Stomach (tissue), 9 donors: ENCODE data around the gene C12orf76. TPM values are rescaled to one million over a fixed set of nuclear protein-coding genes. Genes with fewer than 3 reads are reported as not detected.
A peak's percentile ranks its signal among the peaks of the same experiment; 100 is the strongest.

Source experiments
- DNase-seq, 2 donors: peaks; one replicate each; pipeline versions ENCODE4 v3.0.0 to v3.0.0-alpha.2; 2013 to 2019
- H3K27ac ChIP-seq, 5 donors: fragments of 200-600 bp in 4 of 5; sonication (generic) in 4 of 5; one replicate each; pipeline ENCODE4 v1.5.1; 2013 to 2019; ENCODE audit warnings: mild to moderate bottlenecking in 1 of 5, moderate library complexity in 1 of 5
- H3K27me3 ChIP-seq, 3 donors: fragments of 200-600 bp; sonication (generic); one replicate each; pipeline ENCODE4 v1.5.1; 2017 to 2019; ENCODE audit warnings: mixed run types in 1 of 3
- H3K36me3 ChIP-seq, 4 donors: fragments of 200-600 bp; sonication (generic); 1 replicate in 3 of 4; 2 replicates in 1 of 4; pipeline ENCODE4 v1.5.1; 2016 to 2019
- H3K4me1 ChIP-seq, 4 donors: fragments of 200-600 bp; sonication (generic); one replicate each; pipeline ENCODE4 v1.5.1; 2016 to 2019
- H3K4me3 ChIP-seq, 4 donors: fragments of 200-600 bp; sonication (generic) in 3 of 4; one replicate each; pipeline ENCODE4 v1.5.1; 2016 to 2019; ENCODE audit warnings: mild to moderate bottlenecking in 1 of 4
- H3K9me3 ChIP-seq, 4 donors: fragments of 200-600 bp; sonication (generic); one replicate each; pipeline ENCODE4 v1.5.1; 2016 to 2019
- EP300 ChIP-seq: sonication (generic); formaldehyde crosslinking; IDR thresholded peaks from one replicate; pipeline ENCODE4 v1.6.1; 2017; ENCODE audit warnings: antibody characterized with exemption
- POLR2A ChIP-seq, 4 donors: fragments of 450-650 bp; IDR thresholded peaks; one replicate each; pipeline ENCODE4 v1.6.1; 2016; ENCODE audit warnings: antibody characterized with exemption in 4 of 4, control low read depth in 2 of 4, mild to moderate bottlenecking in 1 of 4, moderate library complexity in 1 of 4
- POLR2AphosphoS5 ChIP-seq, 3 donors: sonication (generic); formaldehyde crosslinking; IDR thresholded peaks; one replicate each; pipeline ENCODE4 v1.6.1; 2016; ENCODE audit warnings: antibody characterized with exemption in 3 of 3
- WGBS, 5 donors: extraction: QIAGEN DNeasy Blood & Tissue Kit in 3 of 5; methylation state at CpG; one replicate each; pipeline versions ENCODE4 v1.1.5 to v1.1.7; 2013 to 2018; 5-methylcytosine and 5-hydroxymethylcytosine counted together
- intact Hi-C: fragments of 100-400 bp; cut with DNase I; formaldehyde crosslinking; loops from one replicate; pipeline ENCODE4 v1.15.1; 2023; ENCODE audit warnings: low total_unique reads
- polyA plus RNA-seq, 3 donors: library from polyadenylated mRNA; stranded (reverse); fragments of 200-250 nt; gene quantifications; one replicate each; pipeline ENCODE4 v1.2.3, GENCODE V29; 2013
- total RNA-seq, 5 donors: library from RNA; depleted of rRNA; stranded (reverse); fragments of >200 nt; gene quantifications; one replicate each; pipeline versions ENCODE4 v1.1.0 to v1.2.3, GENCODE V29; 2014 to 2016
- TF ChIP-seq, protein P1 (sequence below), 7 experiments: fragments of 450-650 bp in 4 of 7; fragments of 200-600 bp in 3 of 7; sonication (generic) in 3 of 7; IDR thresholded peaks; one replicate each; pipeline ENCODE4 v1.5.1; 2016 to 2019; ENCODE audit warnings: antibody characterized with exemption in 7 of 7, control low read depth in 2 of 7, mild to moderate bottlenecking in 1 of 7
- donor health status: healthy with polysubstance abuse.
- donor health status: Bipolar disorder and iron deficiency.
- donor health status: healthy.

The C12orf76 gene
- total and polyA plus RNA-seq, 8 donors: 7.0 to 44.2 (median 12.3) TPM

DNA sequence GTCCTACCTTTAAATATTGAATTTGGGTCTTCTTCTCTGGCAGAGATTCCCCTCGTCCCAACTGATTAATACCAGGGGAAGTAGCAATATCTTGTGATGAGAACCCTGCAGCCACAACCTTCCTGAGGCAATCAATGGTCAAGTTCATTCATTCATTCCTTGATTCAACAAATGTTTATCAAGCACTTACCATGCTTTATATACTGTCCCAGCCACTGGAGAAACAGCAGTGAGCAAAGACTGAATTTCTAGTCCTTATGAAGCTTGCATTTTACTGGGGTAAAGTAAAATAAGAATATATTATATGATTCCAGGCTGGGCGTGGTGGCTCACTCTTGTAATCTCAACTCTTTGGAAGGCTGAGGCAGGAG is 51.9 kb downstream of the C12orf76 start:
- Histone ChIP-seq H3K27me3 (no peaks in the 10 kb centered on the region), H3K36me3 (peaks cover 0 to 11% (median 3%) of the 10 kb centered on the region in 4 donors), H3K4me3 (peak overlapping the region; percentile 75 to 99 (median 88)), H3K4me1 (peaks cover 26 to 72% (median 61%) of the 10 kb centered on the region in 4 donors), H3K27ac (peak overlapping the region in 4 of 5 donors; percentile 83 to 97 (median 90)), H3K9me3 (no peaks in the 10 kb centered on the region)
- intact Hi-C loops: no loop called here
- no peak for DNase-seq
- WGBS, 5 donors: 48 to 50% (median 50%) methylated on average over 2 of the region's 2 CpGs
- TF ChIP-seq POLR2AphosphoS5 (IDR thresholded peaks at IDR 0.05) (no peak), EP300 (no peak), POLR2A (IDR thresholded peaks at IDR 0.05) (no peak)
- TF ChIP-seq, protein P1, sequence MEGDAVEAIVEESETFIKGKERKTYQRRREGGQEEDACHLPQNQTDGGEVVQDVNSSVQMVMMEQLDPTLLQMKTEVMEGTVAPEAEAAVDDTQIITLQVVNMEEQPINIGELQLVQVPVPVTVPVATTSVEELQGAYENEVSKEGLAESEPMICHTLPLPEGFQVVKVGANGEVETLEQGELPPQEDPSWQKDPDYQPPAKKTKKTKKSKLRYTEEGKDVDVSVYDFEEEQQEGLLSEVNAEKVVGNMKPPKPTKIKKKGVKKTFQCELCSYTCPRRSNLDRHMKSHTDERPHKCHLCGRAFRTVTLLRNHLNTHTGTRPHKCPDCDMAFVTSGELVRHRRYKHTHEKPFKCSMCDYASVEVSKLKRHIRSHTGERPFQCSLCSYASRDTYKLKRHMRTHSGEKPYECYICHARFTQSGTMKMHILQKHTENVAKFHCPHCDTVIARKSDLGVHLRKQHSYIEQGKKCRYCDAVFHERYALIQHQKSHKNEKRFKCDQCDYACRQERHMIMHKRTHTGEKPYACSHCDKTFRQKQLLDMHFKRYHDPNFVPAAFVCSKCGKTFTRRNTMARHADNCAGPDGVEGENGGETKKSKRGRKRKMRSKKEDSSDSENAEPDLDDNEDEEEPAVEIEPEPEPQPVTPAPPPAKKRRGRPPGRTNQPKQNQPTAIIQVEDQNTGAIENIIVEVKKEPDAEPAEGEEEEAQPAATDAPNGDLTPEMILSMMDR (IDR thresholded peaks at IDR 0.05): no peak

DNA sequence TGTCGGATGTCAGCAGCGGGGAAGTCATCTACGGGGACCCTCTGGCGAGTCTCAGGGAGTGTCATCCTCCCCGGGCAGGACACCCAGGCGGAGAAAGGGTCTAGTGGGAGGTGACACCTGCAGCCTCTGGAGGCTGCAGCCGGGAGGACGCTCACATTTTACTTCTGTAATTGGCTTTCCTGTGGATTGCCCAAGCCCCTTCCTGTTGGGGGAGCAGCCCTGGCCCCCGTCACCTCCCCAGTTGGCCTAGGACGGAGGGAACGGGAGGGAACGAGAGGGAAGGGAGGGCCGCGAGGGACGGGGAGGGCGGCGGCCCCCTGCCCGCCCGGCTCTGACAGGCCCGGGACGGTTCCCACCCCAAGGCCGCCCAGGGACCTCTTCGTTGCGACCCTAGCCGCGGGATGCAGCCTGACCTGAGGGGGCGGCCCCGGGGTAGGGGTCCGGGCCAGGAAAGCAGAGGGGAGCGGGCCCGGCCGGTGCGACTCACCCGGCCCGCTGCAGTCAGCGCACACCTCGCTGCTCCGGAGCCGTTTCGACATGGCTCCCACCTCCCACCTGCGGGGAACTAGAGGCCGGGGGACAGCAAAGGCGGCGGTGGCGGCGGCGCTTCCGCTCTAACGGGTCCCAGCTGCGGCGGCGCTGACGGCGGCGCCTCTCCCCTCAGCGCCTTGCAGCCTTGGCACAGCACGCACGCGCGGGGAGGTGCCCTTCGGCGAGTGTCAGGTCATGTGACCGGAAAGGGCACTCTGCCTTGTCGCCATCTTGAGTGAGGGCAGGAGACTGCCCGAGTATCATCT is 52.4 kb downstream of the C12orf76 start, which contains the start of gene GIT2:
GIT2 (minus strand) TSS at position 683 of the 797 bp plus-strand sequence; CDS start at position 539, 144 bp downstream.
- Histone ChIP-seq H3K36me3 (peaks cover 0 to 17% (median 9%) of the 10 kb centered on the region in 4 donors), H3K4me1 (peaks cover 20 to 68% (median 56%) of the 10 kb centered on the region in 4 donors), H3K27ac (peak within 1 kb of the TSS; percentile 83 to 97 (median 88)), H3K4me3 (peak within 1 kb of the TSS; percentile 75 to 99 (median 88)), H3K27me3 (no peaks in the 10 kb centered on the region), H3K9me3 (no peaks in the 10 kb centered on the region)
- WGBS, 5 donors: 0 to 1% (median 1%) methylated on average over 27 to 65 of the region's 65 CpGs
- intact Hi-C loops: no loop called here
- DNase-seq: peak; percentile 95 to 98
- TF ChIP-seq EP300: no peak
- TF ChIP-seq POLR2A (IDR thresholded peaks at IDR 0.05): no peak
- TF ChIP-seq, protein P1 (IDR thresholded peaks at IDR 0.05): no peak
- peak; percentile 91 to 98 (median 98) for TF ChIP-seq POLR2AphosphoS5 (IDR thresholded peaks at IDR 0.05)

DNA sequence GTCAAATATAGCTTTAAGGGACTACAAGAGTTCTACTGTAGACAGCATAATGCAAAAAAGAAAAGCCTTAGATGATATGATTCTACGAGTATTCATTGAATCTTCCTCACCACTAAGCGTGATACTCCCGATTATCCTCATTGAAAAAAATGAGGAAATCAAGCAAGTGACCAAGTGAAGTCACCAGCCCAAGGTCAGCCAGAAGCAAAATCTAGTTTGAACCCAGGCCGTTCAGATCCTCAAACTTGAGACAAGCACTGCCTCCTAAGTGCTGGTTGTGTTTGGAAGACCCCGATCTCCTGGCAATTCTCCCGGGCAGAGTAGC is 53.0 kb downstream of the C12orf76 start:
- Histone ChIP-seq H3K36me3 (peaks cover 0 to 23% (median 13%) of the 10 kb centered on the region in 4 donors), H3K4me3 (peak overlapping the region; percentile 75 to 99 (median 88)), H3K9me3 (no peaks in the 10 kb centered on the region), H3K27ac (peak overlapping the region; percentile 83 to 97 (median 88)), H3K27me3 (no peaks in the 10 kb centered on the region), H3K4me1 (peaks cover 17 to 67% (median 53%) of the 10 kb centered on the region in 4 donors)
- intact Hi-C loops: no loop called here
- TF ChIP-seq POLR2AphosphoS5 (IDR thresholded peaks at IDR 0.05) (no peak), POLR2A (IDR thresholded peaks at IDR 0.05) (no peak), EP300 (no peak)
- TF ChIP-seq, protein P1 (IDR thresholded peaks at IDR 0.05): no peak
- WGBS, 5 donors: 0 to 2% (median 1%) methylated on average over 6 of the region's 6 CpGs
- DNase-seq: no peak

DNA sequence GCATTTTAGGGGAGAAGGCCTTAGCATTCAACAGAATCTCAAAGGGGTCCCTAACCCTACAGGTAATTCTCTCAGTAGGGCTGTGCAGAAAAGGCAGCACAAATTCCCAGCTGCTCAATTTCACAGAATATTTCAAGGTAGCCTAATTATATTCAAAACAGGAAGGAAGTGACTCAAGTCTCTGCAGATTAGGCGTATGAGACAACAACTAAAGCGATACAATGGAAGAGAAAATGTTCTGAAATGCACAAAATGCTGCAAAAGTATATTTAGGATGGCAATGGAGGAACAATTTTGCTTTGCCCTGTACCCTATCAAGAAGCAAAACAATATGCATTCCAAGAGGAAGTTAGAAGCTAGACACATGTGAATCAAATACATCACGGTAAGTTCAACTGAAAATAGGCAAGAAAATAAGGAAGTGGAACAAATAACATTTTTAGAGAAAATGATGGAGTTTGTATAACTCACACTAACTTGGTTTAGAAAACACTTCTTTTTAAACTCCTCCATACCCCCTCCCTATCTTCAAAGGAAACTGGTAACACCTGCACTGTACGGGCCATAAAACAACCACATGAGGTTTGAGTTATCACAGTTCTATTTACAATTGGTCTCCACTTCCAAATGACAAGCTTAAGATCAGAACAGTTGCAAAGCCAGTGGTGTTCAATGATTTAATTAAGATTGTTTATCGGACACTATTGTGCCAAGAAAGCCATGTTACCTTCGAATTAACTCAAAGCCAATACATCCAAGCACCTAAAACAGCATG is 53.7 kb downstream of the C12orf76 start:
- Histone ChIP-seq H3K9me3 (no peaks in the 10 kb centered on the region), H3K27ac (peak overlapping the region in 4 of 5 donors; percentile 83 to 97 (median 90)), H3K36me3 (peaks cover 0 to 30% (median 21%) of the 10 kb centered on the region in 4 donors), H3K4me3 (peak overlapping the region; percentile 75 to 99 (median 88)), H3K27me3 (no peaks in the 10 kb centered on the region), H3K4me1 (peaks cover 14 to 70% (median 53%) of the 10 kb centered on the region in 4 donors)
- DNase-seq: peak in 1 of 2 donors; percentile 23
- intact Hi-C loops: no loop called here
- no peak for TF ChIP-seq POLR2A (IDR thresholded peaks at IDR 0.05)
- TF ChIP-seq EP300: no peak
- no peak for TF ChIP-seq POLR2AphosphoS5 (IDR thresholded peaks at IDR 0.05)
- TF ChIP-seq, protein P1 (IDR thresholded peaks at IDR 0.05): no peak
- WGBS, 5 donors: 23 to 30% (median 26%) methylated on average over 6 of the region's 6 CpGs
